Measurements from ENCODE around the gene GATA5.

Gene GATA5

DNA sequence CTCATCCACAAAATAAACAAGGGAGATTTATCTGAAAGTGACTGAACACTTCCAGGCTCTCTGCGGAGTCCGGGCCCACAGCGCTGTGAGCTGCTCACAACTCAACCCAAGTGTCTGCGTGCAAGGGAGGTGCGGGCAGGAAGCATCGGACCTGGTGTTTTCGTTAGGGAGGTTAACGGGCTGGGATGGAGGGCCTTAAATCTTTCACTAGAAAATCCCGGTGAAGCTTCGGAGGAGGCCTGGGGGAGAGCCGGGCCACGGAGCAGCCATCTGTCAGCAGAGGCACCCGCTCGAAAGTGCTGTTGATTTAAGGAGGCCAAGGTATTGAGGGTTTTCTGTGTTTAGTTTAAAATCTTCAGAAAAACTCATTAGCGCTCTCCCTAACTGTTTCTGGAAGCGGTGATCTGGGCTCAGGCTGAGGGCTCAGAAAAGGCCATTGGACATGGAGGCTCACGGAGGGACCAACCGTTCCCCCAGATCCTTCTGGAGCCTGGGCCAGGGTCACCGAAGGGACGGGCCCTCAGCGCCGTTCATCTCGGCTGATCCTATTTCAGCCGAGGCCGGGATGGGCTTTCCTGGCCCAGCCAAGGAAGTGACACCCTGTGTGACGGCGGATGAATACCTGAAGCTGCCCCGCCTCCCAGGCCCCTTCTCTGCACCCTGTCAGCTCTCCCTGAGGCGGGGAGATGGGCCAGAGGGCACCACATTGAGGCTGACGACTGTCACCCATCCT is 20.7 kb downstream of the GATA5 start:
- no peak for DNase-seq (ENCODE audit: low read depth in 2 of 2)

GRCh38 chr20:62453186-62453808 is 22.5 kb downstream of the GATA5 start:
- no peak for DNase-seq (ENCODE audit: low read depth in 2 of 2)

DNA sequence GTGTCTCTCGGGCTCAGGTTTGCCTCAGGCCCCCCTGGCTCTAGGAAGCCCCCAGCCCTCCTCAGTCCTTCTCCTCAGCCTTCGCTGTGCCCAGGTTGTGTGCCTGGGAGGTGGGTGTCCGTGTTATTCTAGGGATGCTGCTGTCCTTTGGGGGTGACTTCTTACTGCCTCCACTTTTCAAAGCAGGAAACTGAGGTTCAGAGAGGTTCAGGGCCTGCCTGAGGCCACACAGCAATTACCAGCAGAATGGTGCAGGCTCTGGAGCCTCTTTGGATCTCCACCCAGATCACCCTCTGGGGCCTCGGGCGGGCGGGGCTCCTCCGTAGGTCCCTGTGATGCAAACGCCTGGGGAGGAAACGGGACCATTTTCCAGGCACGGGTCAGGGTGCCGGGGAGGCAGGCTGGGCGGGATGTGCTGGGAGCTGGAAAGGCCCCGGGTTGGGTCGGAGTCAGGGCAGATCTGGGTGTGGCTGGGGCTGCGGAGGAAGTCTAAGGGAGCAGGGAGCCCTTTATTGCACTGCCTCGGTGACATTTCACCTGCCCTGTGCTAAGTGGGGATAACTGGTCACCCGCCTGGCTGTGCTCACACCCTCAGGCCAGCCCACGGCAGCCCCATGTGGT is 23.2 kb downstream of the GATA5 start:
- DNase-seq (ENCODE audit: low read depth in 2 of 2), result no peak

GRCh38 chr20:62451970-62452369 is 23.8 kb downstream of the GATA5 start:
- DNase-seq (ENCODE audit: low read depth in 2 of 2), result no peak

- DNase-seq (ENCODE audit: low read depth in 2 of 2), result no peak
These were observed 24.5 kb downstream of the GATA5 start for GRCh38 chr20:62451156-62451767.

GRCh38 chr20:62449951-62450691 is 25.7 kb downstream of the GATA5 start:
- DNase-seq (ENCODE audit: low read depth in 2 of 2), result no peak

GRCh38 chr20:62448788-62449187 is 27.0 kb downstream of the GATA5 start:
- no peak for DNase-seq (ENCODE audit: low read depth in 2 of 2)

DNA sequence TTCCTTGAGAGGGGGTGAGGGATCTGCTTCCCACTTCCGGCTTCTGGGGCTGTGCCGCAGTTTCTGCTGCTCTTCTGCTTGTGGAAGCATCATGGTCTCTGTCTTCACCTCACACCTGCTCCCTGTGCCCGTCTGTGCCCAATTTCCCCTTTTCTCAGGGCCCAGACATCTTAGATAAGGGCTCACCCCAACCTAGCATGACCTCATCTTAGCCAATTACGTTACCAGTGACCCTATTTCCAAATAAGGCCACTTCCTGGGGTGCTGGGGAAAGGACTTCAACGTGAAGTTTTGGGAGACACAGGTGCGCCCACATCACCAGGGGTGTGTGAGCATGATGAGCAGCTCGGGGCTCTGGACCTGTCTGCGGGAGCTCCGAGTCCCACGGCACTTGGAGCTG is 27.8 kb downstream of the GATA5 start:
- no peak for DNase-seq (ENCODE audit: low read depth in 2 of 2)

DNA sequence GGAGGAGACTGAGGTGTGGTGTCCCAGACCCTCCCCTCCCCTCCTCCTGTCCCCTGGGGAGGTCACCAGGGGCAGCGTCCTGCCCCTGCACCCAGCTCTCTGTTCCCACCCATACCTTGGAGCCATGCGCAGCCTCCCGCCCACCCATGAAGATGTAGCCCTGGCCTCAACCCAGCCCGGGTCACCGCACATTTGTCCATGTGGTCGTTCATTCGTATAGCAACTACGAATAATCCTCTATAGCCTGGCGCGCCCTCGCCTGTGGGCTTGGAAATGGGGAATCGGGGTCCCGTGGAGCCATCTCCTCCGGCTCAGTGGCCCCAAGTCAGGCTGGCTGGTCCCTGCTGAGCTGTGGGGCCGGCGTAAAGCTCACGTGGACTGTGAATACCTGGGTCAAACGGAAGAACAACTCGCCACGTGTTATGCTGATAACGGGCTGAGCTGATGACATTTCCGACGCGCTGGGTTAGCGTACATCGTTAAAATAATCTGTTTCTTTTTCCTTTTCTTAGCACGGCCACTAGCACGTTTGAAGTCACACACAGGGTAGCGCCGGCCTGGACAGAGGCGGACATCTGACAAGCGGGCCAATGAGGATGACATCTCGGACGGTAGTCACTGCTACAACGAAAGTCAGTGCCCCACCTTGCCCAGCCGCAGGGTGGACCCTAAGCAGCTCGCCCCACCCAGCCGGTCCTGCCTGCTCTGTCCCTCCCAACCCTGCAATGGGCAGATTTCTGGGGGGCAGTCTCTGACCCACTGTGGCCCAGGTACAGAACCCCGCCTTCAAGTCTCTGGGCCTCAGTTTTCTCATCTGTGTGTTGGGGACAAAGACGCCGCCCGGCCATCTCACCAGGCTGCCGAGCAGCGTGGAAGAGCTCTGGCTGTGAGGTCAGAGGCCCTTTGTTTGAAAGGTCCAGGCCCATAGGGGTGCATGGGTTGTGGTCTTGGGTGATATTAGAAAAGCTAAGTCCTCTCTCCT is 28.6 kb downstream of the GATA5 start:
- DNase-seq (ENCODE audit: low read depth in 2 of 2), result no peak

DNA sequence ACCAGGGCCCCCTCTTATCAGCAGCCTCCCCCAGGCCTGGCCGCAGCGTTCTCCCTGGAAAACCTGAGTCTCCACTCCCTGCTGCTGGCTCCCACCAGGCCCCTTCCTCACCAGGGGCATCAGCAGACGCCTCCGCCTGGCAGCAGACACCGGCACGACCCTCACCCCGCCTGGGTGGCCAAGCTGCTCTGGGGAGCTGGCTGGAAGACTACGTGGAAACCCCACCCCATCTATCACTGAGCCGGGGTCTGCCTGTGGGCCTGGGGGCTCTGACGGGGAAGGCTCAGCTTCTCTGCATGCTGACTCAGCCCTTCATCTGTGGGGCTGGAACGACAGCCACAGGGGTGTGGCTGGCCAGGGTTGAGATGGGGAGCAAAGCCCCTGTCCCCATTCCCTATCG is 29.3 kb downstream of the GATA5 start:
- no peak for DNase-seq (ENCODE audit: low read depth in 2 of 2)

GRCh38 chr20:62445553-62446340 is 30.0 kb downstream of the GATA5 start:
- DNase-seq (ENCODE audit: low read depth in 2 of 2), result no peak

- DNase-seq (ENCODE audit: low read depth in 2 of 2), result no peak
These were observed 31.5 kb downstream of the GATA5 start for GRCh38 chr20:62444286-62444685.

DNA sequence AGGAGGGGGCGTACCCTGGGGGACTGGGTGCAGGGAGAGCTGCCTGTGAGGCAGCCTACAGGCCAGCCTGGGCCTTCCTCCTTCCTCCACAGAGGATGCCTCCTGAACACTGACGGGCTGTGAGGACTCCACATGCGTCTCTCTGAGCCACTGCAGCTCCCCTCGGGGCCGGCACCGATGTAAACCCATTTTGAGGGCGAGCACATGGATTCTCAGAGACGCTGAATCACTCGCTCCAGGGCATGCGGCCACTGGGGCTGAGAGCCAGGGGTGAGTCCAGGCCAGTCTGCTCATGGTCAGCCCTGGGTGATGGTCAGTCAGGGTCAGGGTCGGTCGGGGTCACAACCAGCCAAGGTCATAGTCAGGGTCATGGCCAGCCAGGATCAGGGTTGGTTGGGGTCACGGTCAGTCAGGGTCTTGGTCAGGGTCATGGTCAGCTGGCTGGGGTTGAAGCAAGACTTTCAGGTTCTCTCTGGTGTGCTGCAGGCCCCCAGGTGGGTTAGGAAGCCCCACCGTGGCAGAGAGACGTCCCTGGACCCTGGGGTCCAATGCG is 33.7 kb downstream of the GATA5 start:
- DNase-seq (ENCODE audit: low read depth in 2 of 2), result no peak

DNA sequence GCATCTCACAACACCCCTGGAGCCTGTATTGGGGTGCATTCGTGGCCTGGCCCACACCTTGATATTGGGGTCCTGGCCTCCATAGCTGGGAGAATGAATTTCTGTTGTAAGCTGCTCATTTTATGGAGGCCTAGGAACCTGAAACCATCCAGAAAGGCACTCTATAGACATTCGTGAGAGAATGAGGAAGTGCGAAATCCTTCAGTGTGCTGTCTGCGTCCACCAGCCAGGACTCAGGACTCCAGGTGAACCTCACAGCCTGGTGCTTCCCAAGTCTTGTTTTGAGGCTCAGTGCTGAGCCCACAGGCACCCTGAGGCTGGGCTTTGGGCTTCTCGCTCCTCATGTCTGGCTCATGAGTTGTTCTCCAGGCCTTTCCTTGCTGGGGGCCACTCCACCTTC is 36.6 kb downstream of the GATA5 start:
- no peak for DNase-seq (ENCODE audit: low read depth in 2 of 2)

DNA sequence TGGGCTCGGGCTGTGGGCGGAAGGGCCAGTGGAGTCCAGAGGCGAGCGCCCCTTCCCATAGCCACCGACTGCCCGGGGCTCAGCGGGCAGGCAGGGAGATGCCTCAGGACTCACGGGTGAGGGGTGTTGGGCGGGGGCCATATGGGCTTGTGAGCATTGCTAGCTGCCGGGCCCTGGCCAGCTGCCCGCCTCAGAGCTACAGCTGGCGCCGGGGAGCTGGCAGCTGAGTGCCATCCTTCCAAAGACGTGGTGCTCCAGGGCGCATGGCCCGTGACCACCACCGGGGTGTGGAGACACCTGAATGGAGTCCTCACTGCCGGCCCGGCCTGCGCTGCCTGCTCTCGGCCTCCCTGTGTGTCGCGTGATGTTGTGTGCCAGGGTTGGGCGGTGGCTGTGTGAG is 37.9 kb downstream of the GATA5 start:
- no peak for DNase-seq (ENCODE audit: low read depth in 2 of 2)

DNA sequence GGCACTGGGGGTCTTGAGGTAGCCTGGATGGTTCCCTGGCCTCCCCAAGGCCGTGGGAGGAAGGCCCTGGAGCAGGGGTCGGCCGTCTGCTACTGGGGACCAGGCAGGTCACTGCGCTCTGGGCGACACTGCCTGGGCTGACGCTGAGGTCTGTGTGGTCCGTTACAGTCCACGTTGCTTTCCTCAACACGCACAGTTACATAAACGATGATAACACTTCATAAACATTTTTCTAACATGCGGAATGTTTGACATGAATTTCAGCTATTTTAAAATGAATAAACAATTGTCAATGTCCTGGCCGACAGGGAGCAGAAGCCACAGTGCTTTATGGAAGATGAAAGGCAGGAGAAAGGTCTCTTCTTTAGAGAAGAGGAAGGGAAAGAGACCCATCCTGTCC is 38.3 kb downstream of the GATA5 start:
- DNase-seq (ENCODE audit: low read depth in 2 of 2), result no peak

DNA sequence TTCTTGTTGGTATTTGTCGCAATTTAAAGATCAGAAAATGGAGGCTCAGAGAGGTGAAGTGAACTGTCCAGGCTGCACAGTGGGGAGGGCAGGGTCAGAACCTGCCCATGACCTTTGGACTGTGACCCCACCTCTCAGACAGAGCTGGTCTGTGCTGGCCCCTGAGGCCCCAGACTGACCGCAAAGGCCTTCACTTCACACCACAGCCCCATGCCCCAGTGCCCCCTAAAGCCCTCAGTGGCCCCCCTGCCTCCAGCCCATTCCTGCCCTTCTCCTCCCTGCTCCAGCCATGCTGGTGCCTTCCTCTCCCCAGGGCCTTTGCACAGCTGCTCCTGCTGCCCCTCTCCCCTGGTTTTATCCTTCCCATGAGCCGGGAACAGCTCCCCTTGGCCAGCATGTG is 39.1 kb downstream of the GATA5 start:
- no peak for DNase-seq (ENCODE audit: low read depth in 2 of 2)

DNA sequence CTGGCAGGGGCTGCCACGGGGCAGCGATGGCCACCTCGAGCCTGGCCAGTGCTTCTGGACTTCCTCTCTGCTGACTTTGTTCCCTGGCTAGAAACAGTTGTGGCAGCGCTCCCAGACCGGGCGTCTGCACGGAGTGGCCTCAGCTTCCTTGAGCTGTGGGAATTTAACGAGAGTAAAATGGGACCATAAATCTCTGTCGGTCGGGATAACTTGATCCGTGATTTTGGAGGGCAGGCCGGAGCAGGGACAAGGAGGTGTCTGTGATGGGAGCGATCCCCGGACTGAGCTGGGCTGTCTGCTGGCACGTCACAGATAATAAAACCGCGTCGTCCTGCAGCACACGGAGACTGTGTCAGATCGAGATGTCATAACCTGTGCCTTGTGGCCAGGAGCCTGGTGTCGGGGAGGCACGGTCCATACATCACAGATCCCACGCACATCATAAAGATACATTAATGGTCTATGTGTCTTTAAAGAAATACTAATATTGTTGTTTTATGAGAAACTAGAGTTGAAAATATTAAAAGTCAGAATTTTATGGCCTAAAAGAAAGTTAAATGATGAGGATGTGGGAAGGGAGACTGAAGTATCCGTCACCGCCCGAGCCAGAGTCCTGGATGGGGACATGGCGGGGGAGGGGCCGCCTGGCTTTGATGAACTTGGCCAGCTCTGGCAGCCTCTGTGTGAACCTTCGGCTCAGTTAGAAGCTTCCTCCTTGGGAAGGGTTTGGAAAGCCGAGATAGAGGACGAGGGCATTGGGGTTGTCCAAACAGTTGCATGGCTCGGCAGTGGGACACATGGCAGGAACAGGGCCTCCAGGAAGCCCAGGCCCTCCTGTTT is 41.9 kb downstream of the GATA5 start:
- DNase-seq (ENCODE audit: low read depth in 2 of 2), result no peak
